PC-9 (cell line): ENCODE measurements around the gene ACBD6. TPM values are rescaled to one million over a fixed set of nuclear protein-coding genes. Genes with fewer than 3 reads are reported as not detected.

Source experiments
- BruUV-seq: library from RNA; stranded (reverse); fragments of 400-500 nt; replicated peaks from 2 replicates; lab custom pipeline; 2021; lab: Mats Ljungman, UMichigan
- CTCF ChIA-PET: fragments of 300-600 bp; sonication (Branson Sonifier 250); formaldehyde crosslinking; loops from one replicate; lab custom pipeline; 2022; ENCODE audit warnings: antibody characterized with exemption; lab: Charles Lee
- POLR2A ChIA-PET: fragments of 300-600 bp; sonication (Branson Sonifier 250); formaldehyde crosslinking; loops from one replicate; lab custom pipeline; 2022; ENCODE audit warnings: antibody characterized with exemption; ENCODE audit not compliant: unreplicated experiment; lab: Charles Lee
- DNase-seq, 2 experiments: peaks; one replicate each; pipeline versions ENCODE4 v3.0.0 to v3.0.0-alpha.2; 2015 to 2022; ENCODE audit warnings: mixed read lengths in 1 of 2
- H2AFZ ChIP-seq: fragments of 200-600 bp; sonication (generic); 2 replicates; pipeline ENCODE4 v1.8.1; 2017; ENCODE audit warnings: antibody characterized with exemption
- H3F3A ChIP-seq: fragments of 200-600 bp; sonication (generic); 2 replicates; pipeline ENCODE4 v1.8.1; 2017; ENCODE audit warnings: antibody characterized with exemption, mild to moderate bottlenecking, low read depth; ENCODE audit not compliant: insufficient read depth
- H3K27ac ChIP-seq: fragments of 200-600 bp; sonication (generic); 2 replicates; pipeline ENCODE4 v1.6.1; 2016; ENCODE audit warnings: mixed run types
- H3K27me3 ChIP-seq: fragments of 200-600 bp; sonication (generic); 2 replicates; pipeline ENCODE4 v1.6.1; 2016; ENCODE audit warnings: low read depth, mixed run types; ENCODE audit not compliant: insufficient read depth
- H3K36me3 ChIP-seq: fragments of 200-600 bp; sonication (generic); 2 replicates; pipeline ENCODE4 v1.6.1; 2016; ENCODE audit warnings: low read depth, mixed run types
- H3K4me1 ChIP-seq: fragments of 200-600 bp; sonication (generic); replicated peaks from 2 replicates; pipeline ENCODE4 v1.6.1; 2016; ENCODE audit warnings: mixed run types; ENCODE audit not compliant: insufficient read depth
- H3K4me2 ChIP-seq: fragments of 200-600 bp; sonication (generic); 2 replicates; pipeline ENCODE4 v1.6.1; 2017; ENCODE audit warnings: mixed run types
- H3K4me3 ChIP-seq: fragments of 200-600 bp; sonication (generic); 2 replicates; pipeline ENCODE4 v1.6.1; 2016; ENCODE audit warnings: mixed run types
- H3K79me2 ChIP-seq: fragments of 200-600 bp; sonication (generic); 2 replicates; pipeline ENCODE4 v1.6.1; 2017; ENCODE audit warnings: low read depth, mixed run types
- H3K9me2 ChIP-seq: fragments of 200-600 bp; sonication (generic); 2 replicates; pipeline ENCODE4 v1.8.1; 2017; ENCODE audit warnings: mild to moderate bottlenecking; ENCODE audit not compliant: insufficient read depth
- H3K9me3 ChIP-seq: fragments of 200-600 bp; sonication (generic); 2 replicates; pipeline ENCODE4 v1.8.1; 2016; ENCODE audit warnings: low read depth; ENCODE audit not compliant: insufficient read depth
- H4K20me1 ChIP-seq: fragments of 200-600 bp; sonication (generic); 2 replicates; pipeline ENCODE4 v1.8.1; 2017; ENCODE audit not compliant: insufficient read depth
- EZH2 ChIP-seq: fragments of 200-600 bp; sonication (generic); IDR thresholded peaks from 2 replicates; pipeline ENCODE4 v1.8.0; 2017; ENCODE audit warnings: antibody characterized with exemption, low read depth
- intact Hi-C: fragments of 100-400 bp; cut with micrococcal nuclease; formaldehyde crosslinking; loops from one replicate; pipeline ENCODE4 v1.10.0; 2022; ENCODE audit not compliant: unreplicated experiment
- total RNA-seq: library from RNA; stranded (reverse); gene quantifications from 2 replicates; pipeline ENCODE4 v1.2.3, GENCODE V29; 2021
- TF ChIP-seq, protein P1 (sequence below): fragments of 200-600 bp; sonication (generic); conservative IDR thresholded peaks from 2 replicates; pipeline ENCODE4 v1.6.1; 2017; ENCODE audit warnings: mixed run types, antibody characterized with exemption, mild to moderate bottlenecking, moderate library complexity

ACBD6 gene
- total RNA-seq, 1 experiment from 2014 or later = 61.0 TPM

DNA sequence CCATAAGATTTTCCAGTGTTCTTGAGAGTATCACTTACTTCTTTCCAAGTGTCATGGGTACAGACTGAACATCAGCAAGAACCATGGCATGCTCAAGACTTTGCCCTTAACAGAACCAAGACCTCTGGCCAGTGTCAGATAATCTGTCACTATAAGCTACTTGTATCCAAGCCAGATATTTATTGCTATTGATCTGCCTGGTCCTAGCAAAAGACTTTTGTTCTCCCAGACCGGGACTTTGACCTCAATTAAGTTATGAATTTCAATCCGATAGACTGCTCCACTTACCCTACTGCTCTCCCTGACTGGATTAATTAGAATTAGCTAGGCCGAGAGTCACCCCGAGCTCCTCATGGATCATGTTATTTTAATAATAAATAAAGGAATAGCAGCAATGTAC is 129.6 kb downstream of the ACBD6 start:
- ChIA-PET CTCF (interaction anchor here (0.7 kb wide), 1 partner anchor 1729 kb away, joined by 4 read pairs; no protein-coding TSS in a partner anchor), POLR2A (no interaction called here)
- intact Hi-C loops = no loop called here
- Histone ChIP-seq H3K4me2 (no peak overlapping the region), H3K79me2 (peaks cover 4% of the 10 kb centered on the region; the same call in 1 of the 2 replicates), H4K20me1 (no peaks in the 10 kb centered on the region), H3K27me3 (no peaks in the 10 kb centered on the region), H3F3A (no peaks in the 10 kb centered on the region), H3K9me2 (no peaks in the 10 kb centered on the region), H3K36me3 (no peaks in the 10 kb centered on the region), H3K9me3 (no peaks in the 10 kb centered on the region), H2AFZ (no peak overlapping the region), H3K27ac (no peak overlapping the region), H3K4me3 (no peak overlapping the region), H3K4me1 (no peaks in the 10 kb centered on the region)
- DNase-seq = no peak
- BruUV-seq = no TSS peak
- TF ChIP-seq, protein P1, sequence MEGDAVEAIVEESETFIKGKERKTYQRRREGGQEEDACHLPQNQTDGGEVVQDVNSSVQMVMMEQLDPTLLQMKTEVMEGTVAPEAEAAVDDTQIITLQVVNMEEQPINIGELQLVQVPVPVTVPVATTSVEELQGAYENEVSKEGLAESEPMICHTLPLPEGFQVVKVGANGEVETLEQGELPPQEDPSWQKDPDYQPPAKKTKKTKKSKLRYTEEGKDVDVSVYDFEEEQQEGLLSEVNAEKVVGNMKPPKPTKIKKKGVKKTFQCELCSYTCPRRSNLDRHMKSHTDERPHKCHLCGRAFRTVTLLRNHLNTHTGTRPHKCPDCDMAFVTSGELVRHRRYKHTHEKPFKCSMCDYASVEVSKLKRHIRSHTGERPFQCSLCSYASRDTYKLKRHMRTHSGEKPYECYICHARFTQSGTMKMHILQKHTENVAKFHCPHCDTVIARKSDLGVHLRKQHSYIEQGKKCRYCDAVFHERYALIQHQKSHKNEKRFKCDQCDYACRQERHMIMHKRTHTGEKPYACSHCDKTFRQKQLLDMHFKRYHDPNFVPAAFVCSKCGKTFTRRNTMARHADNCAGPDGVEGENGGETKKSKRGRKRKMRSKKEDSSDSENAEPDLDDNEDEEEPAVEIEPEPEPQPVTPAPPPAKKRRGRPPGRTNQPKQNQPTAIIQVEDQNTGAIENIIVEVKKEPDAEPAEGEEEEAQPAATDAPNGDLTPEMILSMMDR = no peak
- TF ChIP-seq EZH2 = no peak

DNA sequence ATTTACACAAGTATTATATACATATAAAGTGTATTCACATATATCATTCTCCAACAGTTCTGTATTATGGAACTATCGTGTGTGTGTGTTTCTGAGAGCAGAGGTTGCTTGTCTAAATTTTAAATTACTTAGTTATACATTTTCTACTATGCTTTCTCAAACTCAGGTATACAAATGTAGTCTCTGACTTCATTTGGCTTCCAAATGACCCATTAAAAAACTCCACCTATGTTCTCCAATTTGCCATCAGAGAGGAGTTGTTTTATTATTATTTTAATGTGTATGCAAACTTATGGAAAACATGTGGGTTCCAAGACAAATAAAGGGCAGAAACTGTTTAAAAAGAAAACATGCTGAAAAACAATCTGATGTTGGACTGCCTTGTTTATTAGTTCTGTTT is 131.8 kb downstream of the ACBD6 start:
- no TSS peak for BruUV-seq
- H2AFZ ChIP-seq = no peak overlapping the region
- ChIA-PET POLR2A (no interaction called here), CTCF (no interaction called here)
- H3K4me3 ChIP-seq = no peak overlapping the region
- no peaks in the 10 kb centered on the region for H3K36me3 ChIP-seq
- TF ChIP-seq, protein P1 = no peak
- no peak for TF ChIP-seq EZH2
- H3F3A ChIP-seq = no peaks in the 10 kb centered on the region; the same call in 1 of the 2 replicates
- no peaks in the 10 kb centered on the region for H3K9me2 ChIP-seq
- intact Hi-C loops = no loop called here
- DNase-seq = no peak
- no peaks in the 10 kb centered on the region for H3K4me1 ChIP-seq
- H3K27me3 ChIP-seq = no peaks in the 10 kb centered on the region
- peaks cover 9% of the 10 kb centered on the region; the same call in 1 of the 2 replicates for H4K20me1 ChIP-seq
- no peaks in the 10 kb centered on the region for H3K9me3 ChIP-seq
- no peak overlapping the region for H3K4me2 ChIP-seq
- no peak overlapping the region for H3K27ac ChIP-seq
- H3K79me2 ChIP-seq = no peaks in the 10 kb centered on the region

DNA sequence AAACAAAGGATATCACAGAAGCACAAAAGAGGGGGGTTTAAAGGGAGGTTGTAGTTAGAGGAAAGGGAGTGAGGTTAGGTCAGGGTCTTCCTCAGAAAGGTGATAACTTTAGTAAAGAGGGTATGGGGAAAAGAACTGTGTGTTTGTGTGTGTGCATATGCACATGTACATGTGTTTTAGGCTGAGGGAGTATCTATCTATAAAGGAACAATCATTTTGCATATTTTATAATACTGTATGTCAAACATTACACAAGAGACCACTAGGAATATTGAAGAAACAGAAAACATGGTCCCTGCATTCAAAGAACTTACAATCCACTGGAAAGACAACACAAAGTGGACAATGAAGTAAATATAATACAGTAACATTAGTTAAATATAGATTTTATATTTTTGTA is 132.2 kb downstream of the ACBD6 start:
- Histone ChIP-seq H3K4me2 (no peak overlapping the region), H4K20me1 (peaks cover 9% of the 10 kb centered on the region; the same call in 1 of the 2 replicates), H3F3A (no peaks in the 10 kb centered on the region; the same call in 1 of the 2 replicates), H2AFZ (no peak overlapping the region), H3K36me3 (no peaks in the 10 kb centered on the region), H3K9me2 (no peaks in the 10 kb centered on the region), H3K27me3 (no peaks in the 10 kb centered on the region), H3K4me3 (no peak overlapping the region), H3K4me1 (no peaks in the 10 kb centered on the region), H3K9me3 (no peaks in the 10 kb centered on the region), H3K79me2 (no peaks in the 10 kb centered on the region), H3K27ac (no peak overlapping the region)
- no peak for TF ChIP-seq EZH2
- TF ChIP-seq, protein P1 = no peak
- ChIA-PET CTCF (no interaction called here), POLR2A (no interaction called here)
- intact Hi-C loops = no loop called here
- DNase-seq = no peak
- no TSS peak for BruUV-seq
